ENCODE results near the gene PTTG1IP.

Gene PTTG1IP

GRCh38 chr21:44892536-44893277 lies 19.2 kb upstream of the PTTG1IP start:
- peak; percentile 86 for TF ChIP-seq CTCF (IDR thresholded peaks at IDR 0.05; ENCODE audit: extremely low read depth, missing control alignments)
- peak; percentile 84 for DNase-seq (ENCODE audit: low spot score)

DNA sequence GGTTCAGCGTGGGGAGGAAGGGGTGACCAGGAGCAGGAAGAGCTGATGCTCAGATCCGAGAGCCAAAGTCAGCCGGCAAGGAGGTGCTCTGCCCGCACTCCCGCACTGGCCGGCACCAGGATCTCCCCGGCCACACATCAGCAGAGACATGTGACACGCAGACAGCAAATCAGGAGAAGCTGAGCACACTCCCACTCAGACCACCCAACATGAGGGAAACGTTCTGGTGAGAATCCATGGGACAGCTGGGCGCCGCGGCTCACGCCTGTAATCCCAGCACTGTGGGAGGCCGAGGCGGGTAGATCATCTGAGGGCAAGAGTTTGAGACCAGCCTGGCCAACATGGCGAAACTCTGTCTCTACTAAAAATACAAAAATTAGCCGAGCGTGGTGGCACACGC lies 18.6 kb upstream of the PTTG1IP start:
- DNase-seq (ENCODE audit: low spot score): no peak
- TF ChIP-seq CTCF (IDR thresholded peaks at IDR 0.05; ENCODE audit: extremely low read depth, missing control alignments): no peak

DNA sequence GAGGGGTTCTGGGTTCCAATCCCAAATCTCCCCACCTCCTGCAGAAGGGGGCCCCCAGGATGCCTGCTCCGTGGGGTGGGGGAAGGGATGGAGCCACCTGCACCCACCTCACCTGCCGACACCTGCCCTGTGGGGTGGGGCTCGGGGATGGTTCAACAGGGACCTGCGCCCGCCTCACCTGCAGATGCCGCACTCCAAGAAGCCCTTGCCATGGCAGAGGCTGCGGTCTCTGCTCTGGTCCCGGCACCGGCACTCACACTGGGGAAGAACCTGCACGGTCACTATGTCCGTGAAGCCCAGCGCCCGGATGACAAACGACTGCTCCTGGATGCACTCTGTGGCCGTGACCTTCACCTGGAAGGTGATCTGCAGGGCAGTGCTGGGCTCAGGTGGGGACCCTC lies 18.1 kb upstream of the PTTG1IP start:
- no peak for DNase-seq (ENCODE audit: low spot score)
- no peak for TF ChIP-seq CTCF (IDR thresholded peaks at IDR 0.05; ENCODE audit: extremely low read depth, missing control alignments)

- no peak for TF ChIP-seq CTCF (IDR thresholded peaks at IDR 0.05; ENCODE audit: extremely low read depth, missing control alignments)
- no peak for DNase-seq (ENCODE audit: low spot score)
Observed at GRCh38 chr21:44890961-44891541, 17.6 kb upstream of the PTTG1IP start.

DNA sequence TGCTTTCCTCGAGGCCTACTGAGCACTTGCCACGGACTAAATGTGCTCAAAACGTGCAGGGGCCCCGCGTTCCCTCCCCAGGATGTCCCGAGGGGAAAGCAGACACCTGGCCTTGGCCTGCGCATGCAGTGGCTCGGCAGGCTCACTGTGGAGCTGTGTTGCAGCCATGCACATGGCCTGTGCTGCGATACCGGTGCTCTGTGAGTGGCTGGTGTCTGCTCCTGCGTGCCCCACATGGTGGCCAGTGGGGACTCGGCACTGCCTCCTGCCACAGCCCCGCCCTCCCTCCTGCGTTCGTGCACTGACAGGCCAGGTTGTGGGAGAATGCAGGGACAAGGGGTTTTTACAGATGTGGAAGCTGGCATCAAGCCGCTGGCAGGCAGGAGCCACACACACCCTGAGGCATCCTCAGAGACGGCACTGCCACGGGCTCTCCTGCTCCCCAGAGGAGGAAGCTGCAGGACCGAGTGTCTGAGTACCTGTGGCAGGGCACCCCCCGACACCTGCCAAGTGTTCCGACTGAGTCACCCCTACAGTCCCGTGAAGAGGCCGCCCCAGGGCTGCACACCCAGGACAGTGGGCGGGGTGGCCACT lies 16.9 kb upstream of the PTTG1IP start:
- no peak for DNase-seq (ENCODE audit: low spot score)
- TF ChIP-seq CTCF (IDR thresholded peaks at IDR 0.05; ENCODE audit: extremely low read depth, missing control alignments): no peak

DNA sequence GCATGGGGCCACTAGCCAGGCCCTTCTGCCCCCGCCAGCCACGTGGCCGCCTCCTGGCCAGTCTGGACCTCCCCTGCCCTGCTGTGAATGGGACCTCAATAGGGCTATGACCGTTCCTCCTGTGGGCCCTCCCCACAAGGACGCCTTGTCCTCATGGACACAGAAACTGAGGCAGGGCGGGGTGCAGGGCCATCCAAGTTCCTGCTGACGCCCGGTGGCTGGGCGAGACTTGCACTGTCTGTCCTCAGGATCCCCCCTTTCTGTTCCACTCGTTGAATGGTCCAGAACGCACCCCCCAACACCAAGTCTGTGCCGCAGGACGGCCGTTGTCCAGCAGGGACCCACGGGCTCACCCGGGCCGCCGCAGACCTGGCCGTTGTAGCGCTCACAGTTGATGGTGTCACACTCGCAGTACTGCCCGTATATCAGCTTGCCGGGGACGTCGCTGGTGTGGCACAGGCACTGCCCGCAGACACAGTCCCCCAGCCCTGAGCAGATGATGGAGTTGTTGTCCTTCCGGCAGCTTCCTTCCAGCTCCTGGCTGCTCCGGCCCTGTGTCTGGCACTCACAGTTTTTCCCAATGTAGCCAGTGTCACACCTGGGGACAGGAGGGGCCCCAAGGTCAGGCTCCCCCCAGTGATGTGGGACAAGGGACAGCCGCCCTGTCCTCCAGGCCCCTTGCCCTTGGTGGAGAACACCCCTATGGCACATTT lies 16.3 kb upstream of the PTTG1IP start:
- TF ChIP-seq CTCF (IDR thresholded peaks at IDR 0.05; ENCODE audit: extremely low read depth, missing control alignments): no peak
- DNase-seq (ENCODE audit: low spot score): no peak

All from GM20000 (cell line).